GM10266 (cell line): ENCODE measurements around the gene ARID1B.
A peak's percentile ranks its signal among the peaks of the same experiment; 100 is the strongest.

Experiments
- DNase-seq: peaks from one replicate; pipeline ENCODE4 v3.0.0; 2012; ENCODE audit errors: extremely low spot score
- TF ChIP-seq, protein P1 (sequence below): IDR thresholded peaks from 2 replicates; pipeline ENCODE4 v1.5.1; 2012; ENCODE audit warnings: mild to moderate bottlenecking, low read depth; ENCODE audit not compliant: control insufficient read depth, insufficient read depth; ENCODE audit errors: missing control alignments

Gene ARID1B

DNA sequence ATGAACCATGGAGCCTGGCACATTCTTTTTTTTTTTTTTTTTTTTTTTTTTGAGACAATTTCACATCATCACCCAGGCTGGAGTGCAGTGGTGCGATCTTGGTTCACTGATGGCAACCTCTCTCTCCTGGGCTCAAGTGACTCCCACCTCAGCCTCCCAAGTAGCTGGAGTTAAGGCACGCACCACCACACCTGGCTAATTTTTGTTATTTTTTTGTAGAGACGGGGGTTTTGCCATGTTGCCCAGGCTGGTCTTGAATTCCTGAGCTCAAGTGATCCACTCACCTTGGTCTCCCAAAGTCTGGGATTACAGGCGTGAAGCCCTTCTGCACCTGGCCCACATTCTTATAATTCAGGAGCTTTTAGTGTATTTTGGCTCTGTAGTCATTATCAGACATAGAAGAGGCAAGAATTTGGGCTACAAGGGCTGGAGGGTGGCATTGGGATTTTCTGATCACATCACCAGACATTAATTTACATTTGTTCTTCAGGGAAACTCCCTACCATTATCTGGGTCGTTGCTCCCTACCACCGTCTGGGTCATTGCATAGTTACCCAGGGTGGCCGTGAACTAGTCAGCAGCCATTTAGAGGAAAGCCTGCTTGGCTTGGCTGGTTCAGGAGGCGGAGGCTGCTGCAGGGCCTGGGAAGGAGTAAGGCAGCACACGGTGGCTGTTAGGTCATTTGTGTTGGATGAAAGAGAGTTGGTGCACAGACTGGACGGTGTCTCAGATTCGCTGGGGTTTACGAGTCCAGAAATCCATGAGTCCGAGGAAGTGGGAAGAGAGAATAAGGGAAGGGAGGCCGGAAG lies 17.6 kb downstream of the ARID1B start:
- TF ChIP-seq, protein P1, sequence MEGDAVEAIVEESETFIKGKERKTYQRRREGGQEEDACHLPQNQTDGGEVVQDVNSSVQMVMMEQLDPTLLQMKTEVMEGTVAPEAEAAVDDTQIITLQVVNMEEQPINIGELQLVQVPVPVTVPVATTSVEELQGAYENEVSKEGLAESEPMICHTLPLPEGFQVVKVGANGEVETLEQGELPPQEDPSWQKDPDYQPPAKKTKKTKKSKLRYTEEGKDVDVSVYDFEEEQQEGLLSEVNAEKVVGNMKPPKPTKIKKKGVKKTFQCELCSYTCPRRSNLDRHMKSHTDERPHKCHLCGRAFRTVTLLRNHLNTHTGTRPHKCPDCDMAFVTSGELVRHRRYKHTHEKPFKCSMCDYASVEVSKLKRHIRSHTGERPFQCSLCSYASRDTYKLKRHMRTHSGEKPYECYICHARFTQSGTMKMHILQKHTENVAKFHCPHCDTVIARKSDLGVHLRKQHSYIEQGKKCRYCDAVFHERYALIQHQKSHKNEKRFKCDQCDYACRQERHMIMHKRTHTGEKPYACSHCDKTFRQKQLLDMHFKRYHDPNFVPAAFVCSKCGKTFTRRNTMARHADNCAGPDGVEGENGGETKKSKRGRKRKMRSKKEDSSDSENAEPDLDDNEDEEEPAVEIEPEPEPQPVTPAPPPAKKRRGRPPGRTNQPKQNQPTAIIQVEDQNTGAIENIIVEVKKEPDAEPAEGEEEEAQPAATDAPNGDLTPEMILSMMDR, result no peak
- DNase-seq, result peak; percentile 33

DNA sequence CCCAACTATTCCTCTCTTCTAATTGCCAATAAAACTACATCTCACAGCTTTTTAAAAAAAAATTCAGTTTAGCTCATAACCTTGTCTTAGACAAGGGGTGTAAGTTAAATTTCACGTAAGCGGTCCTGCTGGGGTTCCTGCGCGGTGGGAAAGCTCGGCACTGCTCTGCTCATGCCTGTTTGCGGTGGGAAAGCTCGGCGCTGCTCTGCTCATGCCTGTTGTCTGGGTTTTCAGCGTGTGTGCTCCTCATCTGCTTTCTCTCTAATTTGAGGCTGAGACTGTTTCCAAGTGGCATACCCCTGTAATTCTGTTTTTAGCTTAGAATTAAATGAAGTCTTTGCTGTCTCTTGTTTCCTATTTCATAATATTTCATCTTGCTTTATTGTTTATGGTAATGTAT lies 18.6 kb downstream of the ARID1B start:
- TF ChIP-seq, protein P1, result no peak
- no peak for DNase-seq

DNA sequence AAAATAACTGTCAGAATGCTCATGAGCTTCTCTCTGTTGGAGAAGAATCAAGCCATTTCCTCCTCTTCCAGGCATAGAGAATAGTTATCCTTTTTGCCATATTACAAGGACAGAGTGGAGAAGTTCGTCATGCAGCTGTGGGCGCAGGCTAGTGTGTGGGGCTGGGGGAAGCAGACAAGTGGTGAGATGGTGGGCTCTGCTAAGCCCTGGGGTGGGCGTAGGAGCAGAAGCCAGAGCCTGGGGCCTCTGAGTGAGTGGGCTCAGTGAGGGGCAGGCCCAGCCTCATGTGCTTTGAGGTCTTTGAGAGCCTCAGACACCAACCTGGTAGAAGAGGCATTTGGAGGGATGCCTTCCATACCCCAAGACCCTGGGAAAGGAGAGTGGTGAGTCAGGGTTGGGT lies 19.4 kb downstream of the ARID1B start:
- no peak for DNase-seq
- TF ChIP-seq, protein P1, result no peak

DNA sequence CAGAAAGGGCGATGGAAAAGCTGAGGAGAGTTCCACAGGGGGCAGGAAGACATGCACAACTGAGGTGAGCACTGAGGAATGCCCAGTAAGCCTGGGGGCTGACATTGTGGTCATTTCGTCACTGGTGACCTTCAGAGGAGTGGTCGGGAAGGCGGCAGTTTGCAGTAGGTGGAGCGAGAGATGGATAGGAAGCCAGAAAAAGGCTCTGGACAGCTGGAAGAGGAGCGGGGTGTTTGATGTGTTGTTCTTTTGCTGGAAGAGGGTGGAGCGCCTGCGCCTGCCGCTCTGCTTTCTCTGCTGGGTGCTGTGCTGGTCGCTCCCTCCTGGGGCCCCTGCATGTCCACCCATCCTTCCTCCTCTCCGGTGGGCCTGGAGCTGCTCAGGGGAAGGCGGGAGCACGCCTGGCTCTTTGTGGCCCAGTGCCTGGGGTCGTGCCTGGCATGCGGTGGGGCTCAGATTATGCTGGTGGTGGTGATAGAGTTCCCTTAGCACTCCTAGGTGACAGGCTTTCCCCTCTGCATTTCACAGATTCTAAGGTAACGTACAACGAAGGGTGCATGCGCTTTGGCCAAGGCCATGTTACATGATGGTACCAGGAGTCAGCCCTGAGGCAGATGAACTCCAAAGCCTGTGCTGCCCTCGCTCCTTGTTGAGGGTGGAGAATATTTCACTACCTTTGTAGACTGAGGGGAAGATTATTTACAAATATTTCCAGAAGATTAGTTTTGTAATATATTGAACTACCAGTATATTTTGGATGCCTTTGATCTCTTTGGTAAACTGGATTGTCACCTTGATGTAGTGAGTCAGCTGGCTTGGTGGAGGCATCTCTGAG lies 20.9 kb downstream of the ARID1B start:
- TF ChIP-seq, protein P1, result no peak

DNA sequence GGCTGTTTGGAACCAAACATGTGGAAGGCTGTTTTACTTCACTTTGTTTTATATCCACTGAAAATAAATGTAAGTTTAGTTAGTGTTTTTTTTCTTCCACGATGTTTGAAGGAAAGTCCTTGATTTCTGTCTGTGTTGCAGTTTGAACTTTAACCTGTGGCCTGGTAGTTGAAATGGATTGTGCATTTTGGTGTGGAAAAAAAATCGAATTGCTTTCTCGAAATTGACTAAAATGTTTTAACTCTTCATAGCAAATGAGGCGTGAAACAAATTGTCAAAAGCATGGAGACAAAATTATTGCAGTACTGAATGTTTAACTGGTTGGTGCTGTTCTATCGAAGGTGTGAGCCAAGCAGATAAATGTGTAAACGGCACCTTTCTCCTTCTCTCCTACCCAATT lies 24.5 kb downstream of the ARID1B start:
- TF ChIP-seq, protein P1, result no peak
- no peak for DNase-seq

More for the DNA sequence above, 20.9 kb downstream of the ARID1B start:
- no peak for DNase-seq

DNA sequence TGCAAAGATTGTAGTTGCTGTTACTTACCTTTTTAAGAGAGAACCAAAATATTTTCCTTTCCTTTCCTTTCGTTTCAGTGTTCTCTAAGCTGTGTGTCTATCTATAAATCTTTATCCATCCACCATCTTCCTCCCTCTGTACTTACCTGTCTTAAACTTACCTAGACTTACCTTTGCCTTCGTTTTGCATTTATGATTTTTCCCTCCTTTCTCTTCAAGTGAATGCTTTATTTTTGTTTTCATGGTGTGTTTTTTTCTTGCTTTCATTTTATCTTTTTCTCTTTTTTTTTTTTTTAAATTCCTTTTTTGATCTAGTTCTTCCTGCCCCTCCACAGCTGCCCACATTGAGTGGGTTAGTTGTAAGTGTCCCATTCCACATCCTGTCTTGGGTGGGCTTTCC lies 26.2 kb downstream of the ARID1B start:
- DNase-seq, result no peak
- TF ChIP-seq, protein P1, result no peak

DNA sequence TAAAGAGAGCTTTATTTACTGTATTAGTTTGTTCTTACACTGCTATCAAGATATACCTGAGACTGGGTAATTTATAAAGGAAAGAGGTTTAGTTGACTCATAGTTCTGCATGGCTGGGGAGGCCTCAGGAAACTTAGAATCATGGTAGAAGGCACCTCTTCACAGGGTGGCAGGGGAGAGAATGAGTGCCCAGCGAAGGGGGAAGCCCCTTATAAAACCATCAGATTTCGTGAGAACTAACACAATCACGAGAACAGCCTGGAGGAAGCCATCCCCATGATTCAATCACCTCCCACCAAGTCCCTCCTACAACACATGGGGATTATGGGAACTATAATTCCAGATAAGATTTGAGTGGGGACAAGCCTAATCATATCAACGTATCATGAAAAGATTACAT lies 27.2 kb downstream of the ARID1B start:
- TF ChIP-seq, protein P1, result no peak

More for the DNA sequence above, 27.2 kb downstream of the ARID1B start:
- no peak for DNase-seq
